ENCODE results near the gene MAX. TPM values are rescaled to one million over a fixed set of nuclear protein-coding genes. Genes with fewer than 3 reads are reported as not detected.

The MAX gene
- total and polyA plus RNA-seq, 9 of the 15 experiments (the other 6 are each of a cell fraction or from before 2014, with no cell fraction given), result 15.4 to 96.5 (median 51.6) TPM

- TF ChIP-seq CTCF (IDR thresholded peaks at IDR 0.05 in 2 of 3, conservative IDR thresholded peaks at IDR 0.05 in 1 of 3; ENCODE audit: insufficient read depth in 2 of 3, low read depth in 1 of 3, low read length in 3 of 3), result no peak
- TF ChIP-seq RBM34 (IDR thresholded peaks at IDR 0.05; ENCODE audit: borderline replicate concordance, insufficient read depth, low read length), result no peak
- no peak for TF ChIP-seq EP400 (IDR thresholded peaks at IDR 0.05)
- TF ChIP-seq RHOXF2B (CRISPR knock-in tag; conservative IDR thresholded peaks at IDR 0.05), result no peak
- no peak for TF ChIP-seq ZNF212 (CRISPR knock-in tag; IDR thresholded peaks at IDR 0.05)
- TF ChIP-seq HSF4 (CRISPR knock-in tag; IDR thresholded peaks at IDR 0.05; ENCODE audit: borderline replicate concordance), result no peak
- no peak for TF ChIP-seq RREB1 (CRISPR knock-in tag; IDR thresholded peaks at IDR 0.05)
- peak; percentile 61; the same call in 1 of the 2 replicates for TF ChIP-seq MYNN (IDR thresholded peaks at IDR 0.05)
- no peak for TF ChIP-seq MYNN (CRISPR knock-in tag; IDR thresholded peaks at IDR 0.05)
- no peak for TF ChIP-seq ZNF830 (CRISPR knock-in tag; IDR thresholded peaks at IDR 0.05)
- no peak for TF ChIP-seq NKRF (IDR thresholded peaks at IDR 0.05; ENCODE audit: borderline replicate concordance)
- TF ChIP-seq ZNF395 (CRISPR knock-in tag; IDR thresholded peaks at IDR 0.05), result 0 out of 2 replicates have a peak, but pooled peaks have one; percentile 39
- no peak for TF ChIP-seq MAFF (IDR thresholded peaks at IDR 0.05; ENCODE audit: low read length)
- no peak for TF ChIP-seq CEBPZ (IDR thresholded peaks at IDR 0.05; ENCODE audit: borderline replicate concordance, low read depth, low read length)
Measured at GRCh38 chr14:65107200-65107599, 4.9 kb upstream of the MAX start (continued).

All from K562 (cell line).